ENCODE results near the gene KLHL29.

The KLHL29 gene

GRCh38 chr2:23497536-23497935 lies 112.6 kb downstream of the KLHL29 start:
- no peak for DNase-seq

- DNase-seq = no peak
These were observed 114.0 kb downstream of the KLHL29 start for GRCh38 chr2:23498943-23499342.

- no peak for DNase-seq
These were observed 114.5 kb downstream of the KLHL29 start for GRCh38 chr2:23499439-23499838.

GRCh38 chr2:23500836-23501235 lies 115.9 kb downstream of the KLHL29 start:
- no peak for DNase-seq

- no peak for DNase-seq
These were observed 117.1 kb downstream of the KLHL29 start for GRCh38 chr2:23502096-23502495.

- DNase-seq = no peak
These were observed 118.1 kb downstream of the KLHL29 start for GRCh38 chr2:23503097-23503496.

GRCh38 chr2:23503682-23504081 lies 118.7 kb downstream of the KLHL29 start:
- DNase-seq = no peak

GRCh38 chr2:23504591-23504990 lies 119.6 kb downstream of the KLHL29 start:
- no peak for DNase-seq

GRCh38 chr2:23505218-23505983 lies 120.4 kb downstream of the KLHL29 start:
- no peak for DNase-seq

- DNase-seq = no peak
These were observed 121.0 kb downstream of the KLHL29 start for GRCh38 chr2:23505984-23506380.

GRCh38 chr2:23506531-23507266 lies 121.7 kb downstream of the KLHL29 start:
- DNase-seq = no peak

- no peak for DNase-seq
These were observed 122.5 kb downstream of the KLHL29 start for GRCh38 chr2:23507267-23508065.

- DNase-seq = no peak
These were observed 123.0 kb downstream of the KLHL29 start for GRCh38 chr2:23508066-23508390.

- no peak for DNase-seq
These were observed 124.1 kb downstream of the KLHL29 start for GRCh38 chr2:23509103-23509502.

- no peak for DNase-seq
These were observed 124.8 kb downstream of the KLHL29 start for GRCh38 chr2:23509596-23510292.

GRCh38 chr2:23510471-23510870 lies 125.5 kb downstream of the KLHL29 start:
- DNase-seq = no peak

GRCh38 chr2:23512778-23513177 lies 127.8 kb downstream of the KLHL29 start:
- DNase-seq = no peak

- DNase-seq = no peak
These were observed 128.4 kb downstream of the KLHL29 start for GRCh38 chr2:23513245-23513871.

- no peak for DNase-seq
These were observed 129.2 kb downstream of the KLHL29 start for GRCh38 chr2:23513872-23514793.

GRCh38 chr2:23516520-23517256 lies 131.7 kb downstream of the KLHL29 start:
- DNase-seq = no peak
